Measurements from ENCODE around the gene KRTCAP2.

The KRTCAP2 gene

DNA sequence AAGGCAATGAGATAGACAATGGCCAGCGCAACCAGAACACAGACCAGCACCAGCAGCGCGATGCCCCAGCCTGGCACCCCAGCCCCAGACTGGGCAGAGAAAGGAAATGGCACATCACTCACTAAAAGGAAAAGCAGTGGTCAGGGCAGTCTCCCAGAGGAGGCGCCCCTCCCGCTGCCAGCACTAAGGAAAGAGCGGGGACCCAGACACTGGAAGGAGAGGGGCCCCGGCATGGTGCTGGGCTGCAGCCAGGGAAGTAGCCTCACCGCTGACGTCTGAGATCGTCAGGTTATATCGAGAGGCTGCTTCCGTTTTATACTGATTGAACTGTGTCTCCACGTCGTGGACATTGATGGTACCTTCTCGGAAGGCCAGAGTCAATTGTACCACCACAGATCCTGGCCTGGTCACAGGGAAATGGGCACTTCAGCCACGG lies 14.4 kb upstream of the KRTCAP2 start:
- Histone ChIP-seq H3K36me3 (ENCODE audit: control insufficient read depth in 4 of 4, insufficient read depth in 4 of 4, low read length in 3 of 4) (peaks cover 0 to 15% (median 1%) of the 10 kb centered on the region in 4 experiments), H3K27me3 (replicated peaks in 2 of 5; ENCODE audit: control insufficient read depth in 4 of 5, insufficient read depth in 5 of 5, low read length in 4 of 5) (no peaks in the 10 kb centered on the region), H3K4me1 (ENCODE audit: control extremely low read depth in 1 of 4, control insufficient read depth in 4 of 4, insufficient read depth in 4 of 4, low read length in 3 of 4) (peaks cover 0 to 12% (median 5%) of the 10 kb centered on the region in 4 experiments), H3K27ac (ENCODE audit: insufficient read depth in 1 of 2, low read depth in 1 of 2, low read length in 2 of 2, poor library complexity in 1 of 2, severe bottlenecking in 2 of 2) (no peak overlapping the region), H3K4me3 (ENCODE audit: control insufficient read depth in 1 of 7, extremely low read depth in 1 of 7, insufficient read depth in 4 of 7, low read depth in 2 of 7, low read length in 6 of 7) (no peak overlapping the region), H3K9me3 (ENCODE audit: control extremely low read depth in 1 of 5, control insufficient read depth in 4 of 5, insufficient read depth in 2 of 5, low read depth in 1 of 5, low read length in 4 of 5) (no peaks in the 10 kb centered on the region)
- WGBS (ENCODE audit: insufficient coverage) = 83% methylated on average over 14 of the region's 16 CpGs
- DNase-seq = no peak
- POLR2A ChIA-PET = no interaction called here
- CTCF ChIA-PET = interaction anchor here (1.2 kb wide), 1 partner anchor 10 kb away, joined by 4 read pairs; no protein-coding TSS in a partner anchor

DNA sequence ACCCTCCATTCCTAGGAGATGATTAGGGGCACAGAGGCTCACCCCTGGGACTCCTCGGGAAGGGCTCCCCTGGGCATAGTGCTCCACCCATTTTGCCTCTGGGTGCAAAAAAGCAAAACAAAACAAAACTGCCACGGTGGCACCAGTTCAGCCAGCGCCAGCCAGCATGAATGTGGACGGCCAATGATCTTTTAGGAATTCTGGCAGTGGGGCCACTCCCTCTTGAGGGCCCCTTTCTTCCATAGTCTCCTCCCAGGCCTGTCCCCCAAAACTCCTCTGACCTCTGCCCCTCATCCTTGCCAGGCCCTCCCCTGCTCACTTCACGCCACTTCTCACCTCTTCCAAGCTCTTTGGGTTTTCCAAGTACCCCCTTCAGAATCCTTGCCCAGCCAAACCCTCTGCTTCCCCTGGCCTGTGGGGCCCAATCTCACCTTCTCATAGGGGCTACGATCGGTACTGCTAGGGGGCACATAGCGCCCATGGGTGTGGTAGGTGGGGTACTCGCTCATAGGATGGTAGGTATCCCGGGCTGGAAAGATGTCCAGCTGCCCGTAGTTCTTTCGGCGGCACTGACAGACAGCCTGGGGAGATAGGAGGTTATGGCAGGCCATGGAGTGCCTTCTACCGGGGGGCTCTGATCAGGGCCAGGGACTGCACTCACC lies 13.8 kb upstream of the KRTCAP2 start:
- H3K36me3 ChIP-seq (ENCODE audit: control insufficient read depth in 4 of 4, insufficient read depth in 4 of 4, low read length in 3 of 4) = peaks cover 0 to 21% (median 1%) of the 10 kb centered on the region in 4 experiments
- no peaks in the 10 kb centered on the region for H3K27me3 ChIP-seq (replicated peaks in 2 of 5; ENCODE audit: control insufficient read depth in 4 of 5, insufficient read depth in 5 of 5, low read length in 4 of 5)
- 86% methylated on average over 8 of the region's 14 CpGs for WGBS (ENCODE audit: insufficient coverage)
- H3K9me3 ChIP-seq (ENCODE audit: control extremely low read depth in 1 of 5, control insufficient read depth in 4 of 5, insufficient read depth in 2 of 5, low read depth in 1 of 5, low read length in 4 of 5) = no peaks in the 10 kb centered on the region
- CTCF ChIA-PET = interaction anchor here (1.2 kb wide), 1 partner anchor 9 kb away, joined by 4 read pairs; no protein-coding TSS in a partner anchor
- no peak overlapping the region for H3K27ac ChIP-seq (ENCODE audit: insufficient read depth in 1 of 2, low read depth in 1 of 2, low read length in 2 of 2, poor library complexity in 1 of 2, severe bottlenecking in 2 of 2)
- POLR2A ChIA-PET = no interaction called here
- peaks cover 0 to 6% (median under 1%) of the 10 kb centered on the region in 4 experiments for H3K4me1 ChIP-seq (ENCODE audit: control extremely low read depth in 1 of 4, control insufficient read depth in 4 of 4, insufficient read depth in 4 of 4, low read length in 3 of 4)
- no peak overlapping the region for H3K4me3 ChIP-seq (ENCODE audit: control insufficient read depth in 1 of 7, extremely low read depth in 1 of 7, insufficient read depth in 4 of 7, low read depth in 2 of 7, low read length in 6 of 7)
- no peak for DNase-seq

DNA sequence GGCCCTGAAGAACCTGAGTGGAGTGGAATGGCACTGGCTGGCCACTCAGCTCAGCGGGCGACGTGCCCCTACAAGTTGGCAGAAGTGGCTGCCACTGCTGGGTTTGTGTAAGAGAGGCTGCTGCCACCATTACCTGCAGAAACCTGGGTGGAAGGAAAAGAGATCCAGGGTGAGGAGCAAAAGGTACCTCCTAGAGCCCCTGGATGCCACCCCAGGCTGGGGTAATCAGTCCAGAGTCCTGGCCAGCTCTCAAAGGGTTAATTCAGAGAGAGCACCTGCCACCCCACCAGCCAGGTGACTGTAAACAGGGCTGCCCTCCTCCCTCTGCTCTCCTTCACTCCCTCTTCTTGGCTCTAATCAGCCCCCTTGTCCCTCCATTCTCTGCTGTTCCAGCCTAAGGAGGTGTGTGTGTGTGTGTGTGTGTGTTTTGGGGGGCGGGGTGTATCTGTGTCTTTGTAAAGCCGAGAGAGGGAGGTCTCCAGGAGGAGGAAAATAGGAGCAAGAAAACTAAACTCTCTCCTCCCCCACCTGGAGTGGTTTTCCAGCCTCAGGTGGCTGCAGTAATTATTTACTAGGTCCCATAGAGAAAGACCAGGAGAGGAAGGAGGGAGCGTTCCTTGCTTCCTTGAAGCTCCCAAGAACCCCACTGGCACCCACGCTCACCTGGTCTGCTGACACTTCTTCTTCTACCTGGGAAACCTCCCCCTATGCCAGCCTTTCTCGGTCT lies 13.1 kb upstream of the KRTCAP2 start:
- Histone ChIP-seq H3K27me3 (replicated peaks in 2 of 5; ENCODE audit: control insufficient read depth in 4 of 5, insufficient read depth in 5 of 5, low read length in 4 of 5) (no peaks in the 10 kb centered on the region), H3K9me3 (ENCODE audit: control extremely low read depth in 1 of 5, control insufficient read depth in 4 of 5, insufficient read depth in 2 of 5, low read depth in 1 of 5, low read length in 4 of 5) (no peaks in the 10 kb centered on the region), H3K4me3 (ENCODE audit: control insufficient read depth in 1 of 7, extremely low read depth in 1 of 7, insufficient read depth in 4 of 7, low read depth in 2 of 7, low read length in 6 of 7) (no peak overlapping the region), H3K36me3 (ENCODE audit: control insufficient read depth in 4 of 4, insufficient read depth in 4 of 4, low read length in 3 of 4) (peaks cover 0 to 28% (median 1%) of the 10 kb centered on the region in 4 experiments), H3K4me1 (ENCODE audit: control extremely low read depth in 1 of 4, control insufficient read depth in 4 of 4, insufficient read depth in 4 of 4, low read length in 3 of 4) (peaks cover 0 to 5% (median 0%) of the 10 kb centered on the region in 4 experiments), H3K27ac (ENCODE audit: insufficient read depth in 1 of 2, low read depth in 1 of 2, low read length in 2 of 2, poor library complexity in 1 of 2, severe bottlenecking in 2 of 2) (no peak overlapping the region)
- DNase-seq = no peak
- ChIA-PET POLR2A (no interaction called here), CTCF (interaction anchor here (1.0 kb wide), 1 partner anchor 41 kb away, joined by 4 read pairs; no protein-coding TSS in a partner anchor)
- WGBS (ENCODE audit: insufficient coverage) = 96% methylated on average over 2 of the region's 8 CpGs

DNA sequence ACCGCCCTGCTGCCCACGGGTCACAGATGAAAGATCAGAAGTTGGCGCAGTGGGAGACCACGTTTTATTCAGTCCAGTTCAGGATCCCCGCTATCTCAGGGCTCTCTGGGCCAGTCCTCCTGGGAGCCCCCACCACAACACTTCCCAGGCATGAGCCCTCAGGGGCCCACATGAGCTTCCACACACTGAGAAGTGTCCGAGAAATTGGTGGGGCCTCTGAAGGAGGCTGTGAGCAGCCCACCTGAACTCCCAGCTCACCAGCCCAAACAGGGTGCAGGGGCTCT lies 12.6 kb upstream of the KRTCAP2 start:
- peaks cover 0 to 30% (median 1%) of the 10 kb centered on the region in 4 experiments for H3K36me3 ChIP-seq (ENCODE audit: control insufficient read depth in 4 of 4, insufficient read depth in 4 of 4, low read length in 3 of 4)
- no peak overlapping the region for H3K27ac ChIP-seq (ENCODE audit: insufficient read depth in 1 of 2, low read depth in 1 of 2, low read length in 2 of 2, poor library complexity in 1 of 2, severe bottlenecking in 2 of 2)
- no peak overlapping the region for H3K4me3 ChIP-seq (ENCODE audit: control insufficient read depth in 1 of 7, extremely low read depth in 1 of 7, insufficient read depth in 4 of 7, low read depth in 2 of 7, low read length in 6 of 7)
- ChIA-PET CTCF (interaction anchor here (1.0 kb wide), 2 partner anchors 8 to 41 kb away, joined by 4 read pairs; no protein-coding TSS in a partner anchor), POLR2A (no interaction called here)
- 88% methylated on average over 5 of the region's 6 CpGs for WGBS (ENCODE audit: insufficient coverage)
- H3K27me3 ChIP-seq (replicated peaks in 2 of 5; ENCODE audit: control insufficient read depth in 4 of 5, insufficient read depth in 5 of 5, low read length in 4 of 5) = no peaks in the 10 kb centered on the region
- no peaks in the 10 kb centered on the region for H3K9me3 ChIP-seq (ENCODE audit: control extremely low read depth in 1 of 5, control insufficient read depth in 4 of 5, insufficient read depth in 2 of 5, low read depth in 1 of 5, low read length in 4 of 5)
- no peak for DNase-seq
- peaks cover 0 to 5% (median 0%) of the 10 kb centered on the region in 4 experiments for H3K4me1 ChIP-seq (ENCODE audit: control extremely low read depth in 1 of 4, control insufficient read depth in 4 of 4, insufficient read depth in 4 of 4, low read length in 3 of 4)

DNA sequence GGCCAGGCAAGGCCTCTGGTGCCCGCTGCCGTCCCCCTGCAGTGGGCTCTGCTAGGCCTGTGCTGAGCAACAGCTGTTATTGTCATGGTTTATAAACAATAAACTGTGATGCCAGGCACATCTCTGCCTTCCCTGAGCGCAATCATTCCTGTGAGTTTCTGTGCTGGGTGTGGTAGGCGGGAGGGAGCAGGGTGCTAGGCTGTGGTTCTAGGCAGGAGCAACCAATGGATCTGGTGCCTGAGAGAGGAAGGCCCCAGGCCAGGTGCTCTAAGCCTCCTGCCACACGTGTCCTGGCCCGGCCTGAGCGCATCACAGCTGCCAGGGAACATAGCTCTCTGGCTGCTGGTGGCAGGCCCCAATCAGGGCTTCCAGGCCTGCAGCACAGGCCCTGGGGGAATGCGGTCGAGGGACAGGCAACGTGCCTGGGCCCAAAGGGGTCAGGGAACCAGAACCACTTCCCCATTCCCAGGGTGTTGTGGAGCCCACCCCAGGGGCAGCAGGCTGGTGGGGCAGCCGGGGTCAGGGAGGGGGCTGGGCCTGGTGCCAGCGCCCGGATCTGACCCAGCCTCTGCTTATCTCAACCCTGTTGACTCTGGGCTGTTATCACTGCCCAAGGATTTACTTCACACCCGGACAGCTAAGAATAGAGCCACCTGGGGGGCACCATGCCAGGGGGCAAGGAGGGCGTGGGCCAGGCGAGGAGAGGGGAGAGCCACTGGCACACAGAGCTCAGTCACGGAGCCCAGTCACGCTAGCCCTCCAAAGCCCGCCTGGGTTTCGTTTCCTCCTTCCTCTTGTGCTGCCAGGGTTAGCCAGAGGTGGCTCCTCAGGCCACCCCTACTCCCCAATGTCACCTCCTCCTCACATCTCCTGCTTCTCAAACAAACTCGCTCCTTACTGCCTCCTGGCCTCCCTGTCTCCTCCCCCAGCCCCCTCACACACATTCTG lies 12.0 kb upstream of the KRTCAP2 start:
- Histone ChIP-seq H3K4me3 (ENCODE audit: control insufficient read depth in 1 of 7, extremely low read depth in 1 of 7, insufficient read depth in 4 of 7, low read depth in 2 of 7, low read length in 6 of 7) (no peak overlapping the region), H3K4me1 (ENCODE audit: control extremely low read depth in 1 of 4, control insufficient read depth in 4 of 4, insufficient read depth in 4 of 4, low read length in 3 of 4) (peaks cover 0 to 5% (median 0%) of the 10 kb centered on the region in 4 experiments), H3K9me3 (ENCODE audit: control extremely low read depth in 1 of 5, control insufficient read depth in 4 of 5, insufficient read depth in 2 of 5, low read depth in 1 of 5, low read length in 4 of 5) (no peaks in the 10 kb centered on the region), H3K36me3 (ENCODE audit: control insufficient read depth in 4 of 4, insufficient read depth in 4 of 4, low read length in 3 of 4) (peaks cover 0 to 32% (median 1%) of the 10 kb centered on the region in 4 experiments), H3K27ac (ENCODE audit: insufficient read depth in 1 of 2, low read depth in 1 of 2, low read length in 2 of 2, poor library complexity in 1 of 2, severe bottlenecking in 2 of 2) (no peak overlapping the region), H3K27me3 (replicated peaks in 2 of 5; ENCODE audit: control insufficient read depth in 4 of 5, insufficient read depth in 5 of 5, low read length in 4 of 5) (no peaks in the 10 kb centered on the region)
- CTCF ChIA-PET = interaction anchor here (1.0 to 2.0 kb wide), 4 partner anchors 9 to 42 kb away, joined by 4 to 6 read pairs (median 4); partner anchors contain the start of gene THBS3
- POLR2A ChIA-PET = no interaction called here
- DNase-seq = peak in 2 of 3 donors; percentile 32 to 41
- 78% methylated on average over 14 of the region's 21 CpGs for WGBS (ENCODE audit: insufficient coverage)

DNA sequence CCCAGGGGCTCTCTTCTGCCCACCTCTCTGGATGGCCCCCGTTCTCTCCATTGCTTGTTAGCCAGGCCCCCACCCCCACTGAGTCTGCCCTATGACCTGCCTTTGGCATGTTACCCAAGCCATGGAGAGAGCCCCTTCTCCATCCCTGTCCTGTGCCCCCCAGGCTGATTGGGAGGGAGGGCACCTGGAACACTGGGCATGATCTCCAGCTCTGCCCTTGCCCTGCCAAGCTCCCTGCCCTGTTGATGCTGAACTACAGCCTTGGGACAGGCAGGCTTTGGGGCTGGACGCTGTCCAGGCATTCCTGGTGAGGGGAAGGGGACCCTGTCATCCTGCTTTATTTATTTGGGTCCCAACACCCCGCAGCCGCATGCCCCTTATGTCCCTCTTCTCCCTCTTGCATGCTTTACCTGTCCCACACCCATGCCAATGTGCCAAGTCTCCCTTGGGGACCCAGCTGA lies 11.3 kb upstream of the KRTCAP2 start:
- 94% methylated on average over 3 of the region's 4 CpGs for WGBS (ENCODE audit: insufficient coverage)
- CTCF ChIA-PET = interaction anchor here (0.6 to 2.0 kb wide), 3 partner anchors 8 to 23 kb away, joined by 3 to 6 read pairs (median 5); partner anchors contain the start of gene THBS3

More for the DNA sequence above, 11.3 kb upstream of the KRTCAP2 start:
- peaks cover 4 to 40% (median 5%) of the 10 kb centered on the region in 4 experiments for H3K36me3 ChIP-seq (ENCODE audit: control insufficient read depth in 4 of 4, insufficient read depth in 4 of 4, low read length in 3 of 4)
- no peak for DNase-seq
- H3K9me3 ChIP-seq (ENCODE audit: control extremely low read depth in 1 of 5, control insufficient read depth in 4 of 5, insufficient read depth in 2 of 5, low read depth in 1 of 5, low read length in 4 of 5) = no peaks in the 10 kb centered on the region
- H3K27ac ChIP-seq (ENCODE audit: insufficient read depth in 1 of 2, low read depth in 1 of 2, low read length in 2 of 2, poor library complexity in 1 of 2, severe bottlenecking in 2 of 2) = no peak overlapping the region
- H3K4me3 ChIP-seq (ENCODE audit: control insufficient read depth in 1 of 7, extremely low read depth in 1 of 7, insufficient read depth in 4 of 7, low read depth in 2 of 7, low read length in 6 of 7) = no peak overlapping the region
- no peaks in the 10 kb centered on the region for H3K27me3 ChIP-seq (replicated peaks in 2 of 5; ENCODE audit: control insufficient read depth in 4 of 5, insufficient read depth in 5 of 5, low read length in 4 of 5)
- peaks cover 0 to 5% (median 0%) of the 10 kb centered on the region in 4 experiments for H3K4me1 ChIP-seq (ENCODE audit: control extremely low read depth in 1 of 4, control insufficient read depth in 4 of 4, insufficient read depth in 4 of 4, low read length in 3 of 4)
- POLR2A ChIA-PET = no interaction called here

Data from common myeloid progenitor, CD34-positive (primary cell).